SH-SY5Y (cell line): ENCODE results near the gene PCDH9.

Experiments
- GATA2 ChIP-seq: IDR thresholded peaks from 2 replicates; pipeline ENCODE4 v1.6.1; 2011; ENCODE audit warnings: mild to moderate bottlenecking, low read depth, low read length
- GATA3 ChIP-seq: IDR thresholded peaks from 2 replicates; pipeline ENCODE4 v1.6.1; 2011; ENCODE audit warnings: low read depth, mild to moderate bottlenecking, low read length, moderate library complexity

The PCDH9 gene

DNA sequence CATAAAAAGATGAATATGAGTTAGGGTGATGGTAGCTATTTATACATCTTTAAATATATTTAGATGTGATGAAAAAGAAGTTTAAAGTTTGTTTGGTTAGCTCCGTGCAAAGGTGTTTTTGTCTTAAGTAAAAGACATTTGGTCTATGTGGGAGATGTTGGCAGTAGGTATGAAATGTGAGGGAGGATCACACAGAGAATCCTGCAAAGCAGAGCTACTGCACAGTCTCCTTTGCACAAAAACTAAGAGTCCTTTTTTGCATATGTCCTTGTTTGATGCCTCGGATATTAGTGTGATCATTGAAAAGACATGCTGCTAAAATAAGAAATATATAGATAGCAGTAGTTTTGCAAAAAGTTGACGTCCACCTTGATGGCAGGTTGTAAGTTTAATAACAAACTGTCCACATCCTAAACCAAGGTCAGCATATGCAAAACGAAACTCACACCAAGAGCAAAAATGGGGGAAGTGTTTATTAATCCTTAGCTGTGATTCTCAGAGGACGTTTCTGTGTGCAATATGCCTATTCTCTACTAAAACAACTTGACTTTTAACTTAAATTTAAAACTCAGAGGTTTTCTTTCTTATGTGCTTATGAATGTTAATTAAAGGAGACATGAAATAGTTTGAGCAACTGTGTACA, 870.1 kb downstream of the PCDH9 start:
- TF ChIP-seq GATA2 (no peak), GATA3 (no peak)

DNA sequence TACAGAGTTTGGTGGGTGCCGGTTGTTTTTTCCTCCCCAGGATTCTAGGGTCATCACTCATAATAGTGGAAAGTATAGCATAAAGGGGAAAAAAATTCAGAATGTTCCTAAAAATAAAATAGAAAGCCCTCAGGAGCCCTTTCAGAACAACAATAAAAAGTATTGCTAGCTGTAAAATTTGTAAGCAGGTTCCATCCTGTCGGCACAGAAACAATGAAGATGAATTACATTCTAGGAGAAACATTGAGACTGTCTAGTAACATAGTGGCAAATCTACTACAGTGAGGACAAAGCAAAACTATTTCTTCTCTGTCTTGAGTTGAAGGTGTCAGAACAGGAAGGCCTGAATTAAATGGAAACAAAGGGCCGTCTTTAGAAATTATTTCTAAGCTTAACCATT, 870.7 kb downstream of the PCDH9 start:
- TF ChIP-seq GATA3 (no peak), GATA2 (no peak)

DNA sequence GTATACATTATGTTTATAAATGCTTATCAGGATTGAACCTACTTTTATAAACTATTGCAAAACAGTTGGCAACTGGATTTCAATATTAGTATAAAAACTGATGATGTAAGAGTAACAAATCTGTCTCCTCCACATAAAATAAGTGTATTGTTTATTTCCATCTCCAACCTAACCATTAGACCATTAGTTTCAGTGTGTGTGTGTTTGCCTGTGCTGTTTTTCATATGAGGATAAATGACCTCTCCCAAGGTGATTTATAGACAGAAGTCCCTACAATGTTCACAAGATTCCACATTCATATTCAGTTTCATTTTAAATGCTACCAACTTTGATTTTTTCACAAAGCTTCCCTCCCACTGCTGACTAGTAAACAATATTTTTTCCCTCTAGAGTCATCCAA, 871.6 kb downstream of the PCDH9 start:
- TF ChIP-seq GATA2, result no peak

DNA sequence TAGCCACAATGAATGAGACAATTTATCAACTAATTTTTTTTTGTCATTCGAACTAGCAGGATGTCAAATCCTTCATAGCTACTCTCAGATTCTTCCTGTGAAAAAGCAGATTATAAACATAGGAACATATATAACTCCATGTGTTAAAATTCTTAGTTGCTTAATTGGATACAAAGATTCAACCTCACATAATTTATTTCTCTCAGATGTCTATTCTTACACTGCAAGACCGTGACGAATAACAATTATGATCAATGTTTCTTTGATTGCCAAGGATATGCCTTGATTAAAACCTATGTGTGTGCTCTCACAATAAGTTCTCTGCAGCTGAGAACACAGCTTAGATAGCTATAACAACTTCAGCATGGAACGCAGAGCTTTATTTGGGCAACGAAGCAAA, 872.7 kb downstream of the PCDH9 start:
- TF ChIP-seq GATA3, result no peak
- no peak for TF ChIP-seq GATA2

DNA sequence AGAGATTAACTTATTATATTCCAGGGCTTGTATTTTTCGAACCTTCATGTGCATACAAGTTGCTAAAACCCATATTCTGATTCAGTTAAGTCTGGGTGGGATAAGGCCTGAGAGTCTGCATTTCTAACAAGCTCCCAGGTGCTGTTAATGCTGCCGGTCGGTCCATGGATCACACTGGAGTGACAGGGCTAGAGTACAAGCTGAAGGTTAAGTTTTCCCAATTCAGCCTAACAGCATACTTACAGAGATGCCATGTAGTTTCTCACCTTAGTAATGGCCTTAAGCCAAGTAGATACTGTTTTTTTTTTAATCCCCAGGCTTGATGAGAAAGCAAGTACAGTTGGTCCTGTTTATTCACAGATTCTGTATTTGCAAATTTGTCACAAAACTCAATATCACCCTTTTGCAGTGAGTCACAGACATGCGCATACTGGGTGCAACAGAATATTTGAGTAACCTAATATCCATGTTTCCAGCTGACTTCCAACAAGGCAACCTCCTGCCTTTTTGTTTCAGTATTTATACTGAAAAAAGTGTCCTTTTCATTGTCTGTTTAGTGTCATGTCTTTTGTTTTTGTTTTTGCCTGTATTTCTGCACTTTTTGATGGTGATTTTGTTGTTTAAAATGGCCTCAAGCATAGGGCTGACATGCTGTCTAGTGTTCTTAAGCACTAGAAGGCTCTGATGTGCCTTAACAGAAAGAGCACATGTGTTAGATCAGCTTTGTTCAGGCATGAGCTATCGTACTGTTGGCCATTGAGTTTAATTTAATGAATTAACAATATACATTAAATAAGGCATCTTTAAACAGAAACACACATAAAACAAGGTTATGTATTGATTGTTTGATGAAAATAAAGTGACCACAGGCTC, 875.0 kb downstream of the PCDH9 start:
- TF ChIP-seq GATA2 (no peak), GATA3 (no peak)

DNA sequence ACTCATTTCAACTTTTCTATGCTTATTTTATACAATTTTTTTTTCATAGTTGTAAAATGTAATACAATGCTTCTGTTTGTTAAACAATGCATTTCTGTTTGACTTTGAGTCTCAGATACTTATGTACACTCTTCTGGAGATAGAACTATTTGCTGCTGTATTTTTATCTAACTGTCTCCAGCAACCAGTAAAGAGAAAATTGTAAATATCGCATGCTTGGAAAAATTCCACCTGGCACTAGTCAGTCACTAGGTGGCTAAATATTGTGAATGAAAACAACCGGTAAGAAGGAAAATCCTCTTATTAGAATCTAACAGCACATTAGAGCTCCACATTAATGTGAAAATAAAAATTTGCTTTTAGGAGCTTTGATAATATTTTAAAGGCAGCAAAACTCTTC, 876.5 kb downstream of the PCDH9 start:
- no peak for TF ChIP-seq GATA2
- TF ChIP-seq GATA3, result no peak

DNA sequence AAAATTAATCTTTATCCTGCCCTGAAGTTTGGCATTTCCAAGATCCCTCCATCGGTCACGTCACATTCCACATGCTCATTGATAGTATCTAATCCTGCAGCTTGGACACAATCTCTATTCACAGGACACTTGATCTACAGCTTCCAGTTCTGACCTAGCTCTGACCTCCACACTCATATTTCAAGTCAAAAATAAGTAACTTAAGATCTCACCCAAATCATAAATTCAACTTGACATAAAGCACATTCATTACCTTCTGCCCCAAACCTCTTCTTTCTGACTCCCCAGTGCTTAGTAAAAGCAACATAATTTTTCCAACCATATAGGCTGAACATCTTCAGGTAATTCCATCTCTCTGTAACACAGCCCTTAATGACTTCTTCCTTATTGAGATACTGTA, 880.2 kb downstream of the PCDH9 start:
- TF ChIP-seq GATA3 (no peak), GATA2 (no peak)

DNA sequence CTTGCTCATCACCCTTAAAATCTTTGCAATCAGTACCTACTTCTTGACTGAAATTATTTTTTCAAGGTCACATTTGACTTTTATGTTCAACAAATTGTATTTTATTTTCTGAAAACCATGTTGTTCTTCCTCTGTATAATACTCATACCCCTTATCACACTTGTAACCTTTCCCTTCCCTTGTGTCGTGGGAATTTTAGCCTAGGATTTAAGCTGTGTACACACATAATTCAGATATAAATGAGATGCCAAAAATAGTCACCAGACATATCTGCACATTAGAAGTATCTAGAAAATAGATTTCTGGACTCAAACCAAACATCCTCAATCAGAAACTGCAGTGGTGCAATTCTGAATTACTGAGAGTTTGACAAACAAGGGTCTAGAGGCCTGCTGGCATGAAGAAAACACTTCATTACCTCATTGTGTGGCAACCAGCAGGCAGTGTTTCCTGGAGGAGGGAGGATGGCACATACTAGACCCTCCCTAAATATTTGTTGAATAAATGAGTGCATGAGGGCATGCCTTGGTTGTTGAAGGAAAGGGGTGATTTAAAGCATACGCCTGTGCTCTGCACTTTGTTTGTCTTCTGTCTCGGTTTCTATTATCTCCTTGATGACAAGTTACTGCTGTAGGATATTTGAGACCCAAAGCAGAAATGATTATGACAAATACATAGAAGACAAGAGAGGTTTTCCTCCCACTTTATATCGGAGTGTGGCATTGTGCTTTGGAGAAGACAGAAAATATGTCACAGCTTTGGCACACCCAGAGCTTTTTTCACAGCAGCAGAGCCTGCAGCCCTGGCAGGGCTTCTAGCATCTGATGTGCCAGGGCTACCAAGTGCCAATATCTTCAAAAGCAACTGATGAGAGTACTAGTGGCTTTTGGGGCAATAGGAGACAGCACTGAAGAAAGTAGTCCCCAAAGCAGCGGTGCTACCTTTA, 881.1 kb downstream of the PCDH9 start:
- TF ChIP-seq GATA2, result no peak
- no peak for TF ChIP-seq GATA3

DNA sequence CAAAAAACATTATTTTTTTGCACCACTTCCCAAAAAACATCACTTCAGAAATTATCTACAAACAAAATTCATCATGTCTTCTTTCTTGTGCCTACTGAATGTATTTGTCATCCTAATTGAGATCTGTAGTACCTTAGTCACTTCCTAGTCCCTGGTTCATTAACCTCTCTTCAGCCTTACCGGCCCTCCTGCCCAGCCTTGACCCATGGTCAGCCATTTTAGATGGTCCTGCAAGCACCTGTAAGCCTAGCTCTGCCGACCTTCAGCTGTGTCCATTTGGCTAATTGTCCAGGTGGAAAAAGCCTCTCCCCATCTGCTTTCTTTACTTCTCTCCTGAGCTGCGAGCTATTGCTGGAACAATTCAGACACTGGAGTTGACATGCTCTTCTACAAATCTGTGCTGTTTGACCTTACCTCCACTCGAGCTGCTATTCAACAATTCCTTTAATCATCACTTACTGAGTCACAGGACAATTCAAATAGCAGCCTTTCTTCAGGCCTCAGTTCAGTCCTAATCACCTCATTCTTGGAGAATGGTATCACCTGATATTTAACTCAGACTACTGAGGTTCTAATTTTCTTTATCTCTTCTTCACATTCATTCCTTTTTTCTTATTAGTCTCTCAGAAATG, 882.5 kb downstream of the PCDH9 start:
- TF ChIP-seq GATA3, result no peak
- TF ChIP-seq GATA2, result no peak

DNA sequence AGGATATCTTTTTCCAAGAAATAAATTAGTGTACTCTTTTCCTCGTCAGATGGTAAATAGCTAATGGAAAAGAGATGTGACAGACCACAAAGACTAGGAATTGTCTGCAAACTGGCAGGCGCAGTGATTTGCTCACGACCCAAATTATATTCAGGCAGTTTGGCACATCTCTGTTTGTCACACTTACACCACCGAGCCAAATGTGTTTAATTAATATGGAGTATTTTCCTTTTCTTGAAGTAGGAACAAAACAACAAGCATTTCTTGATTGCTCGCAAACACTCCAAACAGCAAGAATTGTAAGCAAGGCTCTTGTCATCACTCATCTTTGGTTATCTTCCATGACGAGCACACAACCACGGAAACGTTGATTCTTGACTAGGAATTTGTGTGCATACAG, 884.2 kb downstream of the PCDH9 start:
- no peak for TF ChIP-seq GATA3
- TF ChIP-seq GATA2, result no peak

DNA sequence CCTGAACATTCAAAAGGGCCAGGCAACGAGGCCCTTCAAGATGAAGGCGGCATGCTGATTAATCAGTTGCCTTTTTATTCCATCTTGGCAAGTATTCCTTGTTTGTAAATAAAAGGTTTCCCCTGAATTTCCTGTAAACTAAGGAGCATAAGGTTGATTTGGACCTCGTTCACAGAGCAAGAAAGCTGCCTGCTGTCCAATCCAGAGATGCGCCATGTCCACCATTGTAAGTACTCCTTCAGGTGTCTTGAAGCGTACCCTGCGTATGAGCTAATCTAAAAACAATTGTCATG, 884.7 kb downstream of the PCDH9 start:
- no peak for TF ChIP-seq GATA3
- TF ChIP-seq GATA2, result no peak

DNA sequence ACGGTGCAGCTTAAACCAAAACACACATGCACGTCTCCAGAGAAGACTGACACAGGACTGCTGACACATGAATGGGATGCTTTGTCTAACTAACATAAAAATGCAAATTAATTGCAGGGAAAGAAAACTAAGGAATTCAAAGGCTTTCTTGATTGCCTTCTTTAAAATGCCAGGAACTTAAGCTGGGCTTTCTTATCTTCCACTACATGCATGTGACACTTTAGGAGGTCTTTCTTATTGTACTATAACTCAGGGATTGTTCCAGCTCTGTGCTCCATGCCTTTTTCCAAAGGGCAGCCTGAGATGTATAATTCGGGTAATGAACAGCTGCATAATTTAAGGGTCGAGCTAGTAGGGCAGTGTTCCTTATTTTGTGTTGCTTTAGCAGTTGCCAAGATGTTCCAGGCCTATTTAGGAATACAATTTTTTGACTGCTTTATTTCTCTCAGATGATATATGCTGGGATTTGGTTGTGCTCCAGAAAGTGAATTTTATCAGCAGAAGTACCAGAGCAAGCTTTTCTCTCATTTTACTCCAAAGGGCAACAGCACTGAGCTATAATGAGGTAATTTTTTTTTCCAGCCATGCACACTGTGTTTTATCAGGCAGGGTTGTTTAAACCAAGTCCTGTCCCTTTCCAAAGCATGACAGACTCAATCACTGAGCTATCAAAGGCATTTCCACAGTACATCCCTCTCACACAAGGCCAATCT, 885.2 kb downstream of the PCDH9 start:
- TF ChIP-seq GATA3, result no peak
- no peak for TF ChIP-seq GATA2

DNA sequence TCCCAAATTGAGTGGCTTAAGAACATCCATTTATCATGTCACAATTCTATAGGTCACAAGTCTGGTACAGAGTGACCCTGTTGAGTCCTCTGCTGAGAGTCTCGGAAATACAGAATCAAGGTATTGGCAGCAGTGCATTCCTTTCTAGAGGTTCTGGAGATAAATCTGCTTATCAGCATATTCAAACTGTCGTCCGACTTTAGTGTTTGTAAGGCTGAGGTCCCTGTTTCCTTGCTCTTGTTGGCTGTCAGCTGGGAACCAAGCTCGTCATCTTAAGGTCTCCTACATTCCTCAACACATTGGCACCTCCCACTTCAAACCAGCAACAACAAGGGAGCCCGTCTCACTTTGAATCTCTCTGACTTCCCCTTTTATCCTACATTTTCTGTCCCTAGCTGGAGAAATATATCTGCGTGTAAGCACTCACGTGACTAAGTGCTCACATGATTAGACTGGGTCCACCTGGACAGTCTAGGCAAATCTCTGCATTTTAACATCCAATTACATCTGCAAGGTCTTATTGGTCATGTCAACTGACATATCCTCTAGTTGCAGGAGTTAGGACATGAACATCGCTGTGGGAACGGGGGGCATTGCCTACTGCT, 886.8 kb downstream of the PCDH9 start:
- no peak for TF ChIP-seq GATA2
- TF ChIP-seq GATA3, result no peak
